SK-N-SH treated with all-trans-retinoic acid at 6 μM for 48 hours (cell line): ENCODE data around the gene USP13.

ENCODE experiments used
- ATAC-seq: fragments of 200-7000 bp; cut with Tn5 transposase; 3 replicates; pipeline ENCODE4 v1.9.1; 2020; ENCODE audit warnings: mild to moderate bottlenecking, moderate library complexity
- BACH2 ChIP-seq: fragments of 250-450 bp; sonication (Bioruptor Pico); IDR thresholded peaks from 2 replicates; pipeline ENCODE4 v1.9.0; 2021; ENCODE audit warnings: mild to moderate bottlenecking, borderline replicate concordance
- CSDC2 ChIP-seq: fragments of 250-450 bp; sonication (Bioruptor Pico); IDR thresholded peaks from 2 replicates; pipeline ENCODE4 v1.5.0; 2020; ENCODE audit warnings: mild to moderate bottlenecking, moderate library complexity
- ESRRG ChIP-seq: fragments of 250-450 bp; sonication (Bioruptor Pico); IDR thresholded peaks from 2 replicates; pipeline ENCODE4 v1.6.1; 2021; ENCODE audit warnings: mild to moderate bottlenecking
- GLIS3 ChIP-seq: fragments of 250-450 bp; sonication (Bioruptor Pico); IDR thresholded peaks from 2 replicates; pipeline ENCODE4 v1.5.0; 2020; ENCODE audit warnings: mild to moderate bottlenecking, moderate library complexity
- ISL1 ChIP-seq: fragments of 250-450 bp; sonication (Bioruptor Pico); IDR thresholded peaks from 2 replicates; pipeline ENCODE4 v2.1.2; 2022; ENCODE audit warnings: mild to moderate bottlenecking, moderate library complexity
- OSR1 ChIP-seq: fragments of 250-450 bp; sonication (Bioruptor Pico); IDR thresholded peaks from 2 replicates; pipeline ENCODE4 v1.8.0; 2022; ENCODE audit warnings: moderate library complexity, mild to moderate bottlenecking, inconsistent platforms
- PPARA ChIP-seq: fragments of 250-450 bp; sonication (Bioruptor Pico); IDR thresholded peaks from 2 replicates; pipeline ENCODE4 v1.5.0; 2020; ENCODE audit warnings: mild to moderate bottlenecking, borderline replicate concordance
- RARB ChIP-seq: fragments of 250-450 bp; sonication (Bioruptor Pico); IDR thresholded peaks from 2 replicates; pipeline ENCODE4 v1.8.0; 2021; ENCODE audit warnings: mild to moderate bottlenecking, moderate library complexity
- SNAI2 ChIP-seq: fragments of 250-450 bp; sonication (Bioruptor Pico); IDR thresholded peaks from 2 replicates; pipeline ENCODE4 v1.5.0; 2020; ENCODE audit warnings: mild to moderate bottlenecking, moderate library complexity
- TCF4 ChIP-seq: fragments of 250-450 bp; sonication (Bioruptor Pico); IDR thresholded peaks from 2 replicates; pipeline ENCODE4 v1.8.0; 2021; ENCODE audit warnings: mild to moderate bottlenecking, moderate library complexity, borderline replicate concordance
- TOX ChIP-seq: fragments of 250-450 bp; sonication (Bioruptor Pico); IDR thresholded peaks from 2 replicates; pipeline ENCODE4 v1.8.0; 2021; ENCODE audit warnings: mild to moderate bottlenecking, moderate library complexity, borderline replicate concordance
- ZC3H10 ChIP-seq: fragments of 250-450 bp; sonication (Bioruptor Pico); IDR thresholded peaks from 2 replicates; pipeline ENCODE4 v1.5.1; 2021; ENCODE audit warnings: mild to moderate bottlenecking, moderate library complexity
- ZFP3 ChIP-seq: fragments of 250-450 bp; sonication (Bioruptor Pico); IDR thresholded peaks from 2 replicates; pipeline ENCODE4 v1.5.0; 2020; ENCODE audit warnings: mild to moderate bottlenecking, moderate library complexity
- ZFP30 ChIP-seq: fragments of 450-650 bp; formaldehyde crosslinking; IDR thresholded peaks from 2 replicates; pipeline ENCODE4 v1.5.0; 2022; ENCODE audit warnings: mild to moderate bottlenecking, moderate library complexity
- ZNF565 ChIP-seq: fragments of 450-650 bp; formaldehyde crosslinking; conservative IDR thresholded peaks from 2 replicates; pipeline ENCODE4 v1.5.0; 2020; ENCODE audit warnings: low read depth, mild to moderate bottlenecking, moderate library complexity
- ZNF8 ChIP-seq: fragments of 450-650 bp; formaldehyde crosslinking; IDR thresholded peaks from 2 replicates; pipeline ENCODE4 v1.5.0; 2020; ENCODE audit warnings: mild to moderate bottlenecking, moderate library complexity
- TF ChIP-seq, protein P1 (sequence below): fragments of 250-450 bp; sonication (Bioruptor Pico); IDR thresholded peaks from 2 replicates; pipeline ENCODE4 v1.5.1; 2021; ENCODE audit warnings: mild to moderate bottlenecking, moderate library complexity
- TF ChIP-seq, protein P2 (sequence below): fragments of 250-450 bp; sonication (Bioruptor Pico); IDR thresholded peaks from 2 replicates; pipeline ENCODE4 v1.5.1; 2020; ENCODE audit warnings: low read depth, mild to moderate bottlenecking, moderate library complexity
- TF ChIP-seq, protein P3 (sequence below): fragments of 250-450 bp; sonication (Bioruptor Pico); IDR thresholded peaks from 2 replicates; pipeline ENCODE4 v1.8.0; 2021; ENCODE audit warnings: low read depth, mild to moderate bottlenecking, moderate library complexity, borderline replicate concordance
- TF ChIP-seq, protein P4 (sequence below): fragments of 250-450 bp; sonication (Bioruptor Pico); IDR thresholded peaks from 2 replicates; pipeline ENCODE4 v1.5.0; 2020; ENCODE audit warnings: mild to moderate bottlenecking, moderate library complexity

The USP13 gene

DNA sequence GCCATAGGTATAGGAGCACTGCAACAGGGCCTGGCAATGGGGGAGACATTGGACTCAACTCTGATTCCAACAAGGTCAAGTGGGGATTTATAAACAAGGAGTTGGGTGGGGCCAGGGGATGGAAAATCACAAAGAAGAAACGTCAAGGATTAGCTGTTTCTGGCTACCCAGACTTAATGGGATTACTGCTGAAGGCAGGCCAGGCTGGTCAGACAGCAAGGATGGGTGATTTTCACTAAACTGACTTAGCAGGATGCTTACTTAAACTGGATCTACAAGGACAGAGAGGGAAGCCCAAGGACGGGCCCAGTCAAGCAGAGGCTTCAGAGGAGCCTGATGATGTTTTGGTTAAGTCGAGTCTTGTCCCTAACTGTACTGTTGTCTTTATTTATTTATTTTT, 76.2 kb downstream of the USP13 start:
- TF ChIP-seq ISL1 (no peak), ZNF8 (no peak), PPARA (CRISPR knock-in tag) (no peak), TOX (CRISPR knock-in tag) (no peak), ZNF565 (CRISPR knock-in tag) (no peak), OSR1 (no peak), RARB (no peak), SNAI2 (CRISPR knock-in tag) (no peak), ZC3H10 (CRISPR knock-in tag) (no peak)
- TF ChIP-seq, protein P1, sequence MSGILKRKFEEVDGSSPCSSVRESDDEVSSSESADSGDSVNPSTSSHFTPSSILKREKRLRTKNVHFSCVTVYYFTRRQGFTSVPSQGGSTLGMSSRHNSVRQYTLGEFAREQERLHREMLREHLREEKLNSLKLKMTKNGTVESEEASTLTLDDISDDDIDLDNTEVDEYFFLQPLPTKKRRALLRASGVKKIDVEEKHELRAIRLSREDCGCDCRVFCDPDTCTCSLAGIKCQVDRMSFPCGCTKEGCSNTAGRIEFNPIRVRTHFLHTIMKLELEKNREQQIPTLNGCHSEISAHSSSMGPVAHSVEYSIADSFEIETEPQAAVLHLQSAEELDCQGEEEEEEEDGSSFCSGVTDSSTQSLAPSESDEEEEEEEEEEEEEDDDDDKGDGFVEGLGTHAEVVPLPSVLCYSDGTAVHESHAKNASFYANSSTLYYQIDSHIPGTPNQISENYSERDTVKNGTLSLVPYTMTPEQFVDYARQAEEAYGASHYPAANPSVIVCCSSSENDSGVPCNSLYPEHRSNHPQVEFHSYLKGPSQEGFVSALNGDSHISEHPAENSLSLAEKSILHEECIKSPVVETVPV (CRISPR knock-in tag), result no peak
- TF ChIP-seq, protein P2, sequence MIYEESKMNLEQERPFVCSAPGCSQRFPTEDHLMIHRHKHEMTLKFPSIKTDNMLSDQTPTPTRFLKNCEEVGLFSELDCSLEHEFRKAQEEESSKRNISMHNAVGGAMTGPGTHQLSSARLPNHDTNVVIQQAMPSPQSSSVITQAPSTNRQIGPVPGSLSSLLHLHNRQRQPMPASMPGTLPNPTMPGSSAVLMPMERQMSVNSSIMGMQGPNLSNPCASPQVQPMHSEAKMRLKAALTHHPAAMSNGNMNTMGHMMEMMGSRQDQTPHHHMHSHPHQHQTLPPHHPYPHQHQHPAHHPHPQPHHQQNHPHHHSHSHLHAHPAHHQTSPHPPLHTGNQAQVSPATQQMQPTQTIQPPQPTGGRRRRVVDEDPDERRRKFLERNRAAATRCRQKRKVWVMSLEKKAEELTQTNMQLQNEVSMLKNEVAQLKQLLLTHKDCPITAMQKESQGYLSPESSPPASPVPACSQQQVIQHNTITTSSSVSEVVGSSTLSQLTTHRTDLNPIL (CRISPR knock-in tag), result no peak
- TF ChIP-seq, protein P3, sequence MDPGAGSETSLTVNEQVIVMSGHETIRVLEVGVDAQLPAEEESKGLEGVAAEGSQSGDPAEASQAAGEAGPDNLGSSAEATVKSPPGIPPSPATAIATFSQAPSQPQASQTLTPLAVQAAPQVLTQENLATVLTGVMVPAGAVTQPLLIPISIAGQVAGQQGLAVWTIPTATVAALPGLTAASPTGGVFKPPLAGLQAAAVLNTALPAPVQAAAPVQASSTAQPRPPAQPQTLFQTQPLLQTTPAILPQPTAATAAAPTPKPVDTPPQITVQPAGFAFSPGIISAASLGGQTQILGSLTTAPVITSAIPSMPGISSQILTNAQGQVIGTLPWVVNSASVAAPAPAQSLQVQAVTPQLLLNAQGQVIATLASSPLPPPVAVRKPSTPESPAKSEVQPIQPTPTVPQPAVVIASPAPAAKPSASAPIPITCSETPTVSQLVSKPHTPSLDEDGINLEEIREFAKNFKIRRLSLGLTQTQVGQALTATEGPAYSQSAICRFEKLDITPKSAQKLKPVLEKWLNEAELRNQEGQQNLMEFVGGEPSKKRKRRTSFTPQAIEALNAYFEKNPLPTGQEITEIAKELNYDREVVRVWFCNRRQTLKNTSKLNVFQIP (CRISPR knock-in tag), result no peak
- TF ChIP-seq, protein P4, sequence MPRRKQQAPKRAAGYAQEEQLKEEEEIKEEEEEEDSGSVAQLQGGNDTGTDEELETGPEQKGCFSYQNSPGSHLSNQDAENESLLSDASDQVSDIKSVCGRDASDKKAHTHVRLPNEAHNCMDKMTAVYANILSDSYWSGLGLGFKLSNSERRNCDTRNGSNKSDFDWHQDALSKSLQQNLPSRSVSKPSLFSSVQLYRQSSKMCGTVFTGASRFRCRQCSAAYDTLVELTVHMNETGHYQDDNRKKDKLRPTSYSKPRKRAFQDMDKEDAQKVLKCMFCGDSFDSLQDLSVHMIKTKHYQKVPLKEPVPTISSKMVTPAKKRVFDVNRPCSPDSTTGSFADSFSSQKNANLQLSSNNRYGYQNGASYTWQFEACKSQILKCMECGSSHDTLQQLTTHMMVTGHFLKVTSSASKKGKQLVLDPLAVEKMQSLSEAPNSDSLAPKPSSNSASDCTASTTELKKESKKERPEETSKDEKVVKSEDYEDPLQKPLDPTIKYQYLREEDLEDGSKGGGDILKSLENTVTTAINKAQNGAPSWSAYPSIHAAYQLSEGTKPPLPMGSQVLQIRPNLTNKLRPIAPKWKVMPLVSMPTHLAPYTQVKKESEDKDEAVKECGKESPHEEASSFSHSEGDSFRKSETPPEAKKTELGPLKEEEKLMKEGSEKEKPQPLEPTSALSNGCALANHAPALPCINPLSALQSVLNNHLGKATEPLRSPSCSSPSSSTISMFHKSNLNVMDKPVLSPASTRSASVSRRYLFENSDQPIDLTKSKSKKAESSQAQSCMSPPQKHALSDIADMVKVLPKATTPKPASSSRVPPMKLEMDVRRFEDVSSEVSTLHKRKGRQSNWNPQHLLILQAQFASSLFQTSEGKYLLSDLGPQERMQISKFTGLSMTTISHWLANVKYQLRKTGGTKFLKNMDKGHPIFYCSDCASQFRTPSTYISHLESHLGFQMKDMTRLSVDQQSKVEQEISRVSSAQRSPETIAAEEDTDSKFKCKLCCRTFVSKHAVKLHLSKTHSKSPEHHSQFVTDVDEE (CRISPR knock-in tag), result no peak
- ATAC-seq, result no peak

DNA sequence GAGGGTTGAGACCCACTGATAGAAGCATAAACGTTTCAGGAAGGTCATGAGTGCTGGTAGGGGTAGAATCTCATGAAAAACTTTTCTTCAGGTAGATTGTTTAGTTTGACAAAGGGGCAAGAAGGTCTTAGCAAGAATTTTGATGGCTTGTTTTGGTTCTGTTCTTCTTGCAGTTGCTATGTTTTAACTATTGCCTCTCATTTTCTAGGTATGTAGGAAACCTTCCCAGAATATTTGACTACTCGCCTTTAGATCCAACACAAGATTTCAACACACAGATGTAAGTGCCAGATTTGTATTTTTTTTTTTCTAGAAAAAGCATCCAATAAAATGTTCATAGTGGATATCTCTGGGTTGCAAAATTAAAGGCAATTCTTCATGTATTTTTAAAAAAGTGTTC, 77.1 kb downstream of the USP13 start:
- ATAC-seq, result no peak
- no peak for TF ChIP-seq PPARA (CRISPR knock-in tag)
- TF ChIP-seq, protein P2 (CRISPR knock-in tag), result no peak
- TF ChIP-seq GLIS3 (CRISPR knock-in tag), result no peak
- TF ChIP-seq, protein P1 (CRISPR knock-in tag), result no peak
- TF ChIP-seq ESRRG (CRISPR knock-in tag), result no peak
- no peak for TF ChIP-seq TCF4 (CRISPR knock-in tag)
- TF ChIP-seq ZFP30 (CRISPR knock-in tag), result no peak
- no peak for TF ChIP-seq ZFP3 (CRISPR knock-in tag)
- no peak for TF ChIP-seq ZNF565 (CRISPR knock-in tag)
- TF ChIP-seq BACH2 (CRISPR knock-in tag), result no peak
- TF ChIP-seq ZNF8, result no peak
- no peak for TF ChIP-seq OSR1
- no peak for TF ChIP-seq CSDC2 (CRISPR knock-in tag)

DNA sequence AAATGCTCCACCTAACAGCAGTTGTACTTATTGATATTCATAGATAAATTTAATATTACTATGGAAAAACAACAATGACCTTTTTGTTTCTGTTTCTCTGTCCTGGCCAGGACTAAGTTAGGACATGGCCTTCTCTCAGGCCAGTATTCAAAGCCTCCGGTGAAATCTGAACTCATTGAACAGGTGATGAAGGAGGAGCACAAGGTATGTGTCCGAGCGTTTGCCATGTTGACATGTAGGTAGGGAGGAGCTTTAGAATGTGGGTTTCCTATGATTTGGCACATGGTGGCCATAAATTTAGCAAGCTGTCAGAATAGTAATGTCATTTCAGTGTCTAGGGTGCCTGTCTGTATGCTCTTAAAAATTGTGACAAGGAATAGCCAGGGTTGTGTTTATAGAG, 77.7 kb downstream of the USP13 start:
- no peak for ATAC-seq
- TF ChIP-seq, protein P1 (CRISPR knock-in tag), result no peak
- no peak for TF ChIP-seq RARB
- TF ChIP-seq GLIS3 (CRISPR knock-in tag), result no peak
- TF ChIP-seq, protein P4 (CRISPR knock-in tag), result no peak
- no peak for TF ChIP-seq TCF4 (CRISPR knock-in tag)
- TF ChIP-seq, protein P2 (CRISPR knock-in tag), result no peak
- no peak for TF ChIP-seq ESRRG (CRISPR knock-in tag)
- no peak for TF ChIP-seq CSDC2 (CRISPR knock-in tag)
- no peak for TF ChIP-seq ZFP30 (CRISPR knock-in tag)
- no peak for TF ChIP-seq PPARA (CRISPR knock-in tag)
- TF ChIP-seq SNAI2 (CRISPR knock-in tag), result no peak
